HepG2 (cell line): ENCODE results near the gene ALDH18A1. TPM values are rescaled to one million over a fixed set of nuclear protein-coding genes. Genes with fewer than 3 reads are reported as not detected.

Experiments used
- CREB3 ChIP-seq: sonication (generic); formaldehyde crosslinking; IDR thresholded peaks from 2 replicates; pipeline ENCODE4 v1.5.0; 2020; ENCODE audit warnings: missing genetic modification reagents
- FOXM1 ChIP-seq: sonication (generic); formaldehyde crosslinking; IDR thresholded peaks from 2 replicates; pipeline ENCODE4 v1.5.0; 2020; ENCODE audit warnings: missing genetic modification reagents
- GATAD1 ChIP-seq: IDR thresholded peaks from 2 replicates; pipeline ENCODE4 v1.6.1; 2016; ENCODE audit warnings: missing genetic modification reagents, missing compliant biosample characterization
- HDAC1 ChIP-seq: sonication (generic); formaldehyde crosslinking; IDR thresholded peaks from 2 replicates; pipeline ENCODE4 v1.5.1; 2020; ENCODE audit warnings: mild to moderate bottlenecking, missing genetic modification reagents
- IKZF4 ChIP-seq: sonication (generic); formaldehyde crosslinking; IDR thresholded peaks from 2 replicates; pipeline ENCODE4 v1.5.1; 2020; ENCODE audit warnings: borderline replicate concordance, mild to moderate bottlenecking, low read depth, missing genetic modification reagents; ENCODE audit errors: not compliant biosample characterization
- POLR2AphosphoS5 ChIP-seq: IDR thresholded peaks from 2 replicates; pipeline ENCODE4 v1.6.1; 2012; ENCODE audit warnings: low read depth, low read length
- PRMT3 ChIP-seq: sonication (generic); formaldehyde crosslinking; IDR thresholded peaks from 2 replicates; pipeline ENCODE4 v1.8.1; 2022; ENCODE audit warnings: low read depth, mild to moderate bottlenecking, moderate library complexity, missing genetic modification reagents, borderline replicate concordance
- SOX13 ChIP-seq, 3 experiments: fragments of 450-650 bp in 1 of 3; sonication (generic) in 1 of 3; formaldehyde crosslinking in 1 of 3; IDR thresholded peaks in 2 of 3; conservative IDR thresholded peaks in 1 of 3; 2 replicates each; pipeline versions ENCODE4 v1.5.0 to v1.6.1; 2016 to 2020; ENCODE audit warnings: antibody characterized with exemption in 1 of 3, mild to moderate bottlenecking in 1 of 3, missing compliant biosample characterization in 1 of 3, missing genetic modification reagents in 1 of 3, moderate library complexity in 1 of 3
- TBP ChIP-seq: sonication (generic); formaldehyde crosslinking; IDR thresholded peaks from 2 replicates; pipeline ENCODE4 v1.5.0; 2020; ENCODE audit warnings: missing genetic modification reagents
- USF2 ChIP-seq, 2 experiments: sonication (generic) in 1 of 2; formaldehyde crosslinking in 1 of 2; IDR thresholded peaks; 2 replicates each; pipeline versions ENCODE4 v1.5.1 to v1.6.1; 2011 to 2020; ENCODE audit warnings: borderline replicate concordance in 1 of 2, low read depth in 1 of 2, low read length in 1 of 2, mild to moderate bottlenecking in 1 of 2, missing genetic modification reagents in 1 of 2, moderate library complexity in 1 of 2
- ZNF350 ChIP-seq: sonication (generic); formaldehyde crosslinking; IDR thresholded peaks from 2 replicates; pipeline ENCODE4 v1.4.0; 2020; ENCODE audit warnings: mild to moderate bottlenecking, low read depth, missing genetic modification reagents, borderline replicate concordance
- ZNF619 ChIP-seq: sonication (generic); formaldehyde crosslinking; IDR thresholded peaks from 2 replicates; pipeline ENCODE4 v1.4.0; 2020; ENCODE audit warnings: mild to moderate bottlenecking, missing genetic modification reagents
- ZSCAN22 ChIP-seq: sonication (generic); formaldehyde crosslinking; IDR thresholded peaks from 2 replicates; pipeline ENCODE4 v1.4.0; 2020; ENCODE audit warnings: mild to moderate bottlenecking, missing genetic modification reagents
- polyA plus RNA-seq, 8 experiments: library from polyadenylated mRNA; depleted of rRNA in 3 of 8; stranded (reverse) in 7 of 8; unstranded in 1 of 8; fragments of >200 nt; fragmentation: Illumina TruSeq in 4 of 8; extraction: Trizol in 4 of 8; gene quantifications; 2 replicates each; pipeline versions ENCODE4 v1.2.1 to v1.2.3, GENCODE V29; 2011 to 2016; ENCODE audit warnings: low read depth in 4 of 8, missing spikeins in 1 of 8, mixed read lengths in 1 of 8; ENCODE audit not compliant: insufficient read depth in 1 of 8
- total RNA-seq, 5 experiments: library from RNA; depleted of rRNA; stranded (reverse); fragments of >200 nt; fragmentation: Illumina TruSeq; extraction: Trizol; gene quantifications; 2 replicates each; pipeline ENCODE4 v1.2.3, GENCODE V29; 2016; ENCODE audit warnings: low read depth in 1 of 5
- TF ChIP-seq, protein P1 (sequence below): sonication (generic); formaldehyde crosslinking; IDR thresholded peaks from 2 replicates; pipeline ENCODE4 v1.8.1; 2023; ENCODE audit warnings: mild to moderate bottlenecking, inconsistent platforms, moderate library complexity, missing genetic modification reagents, borderline replicate concordance
- TF ChIP-seq, protein P2 (sequence below): sonication (generic); formaldehyde crosslinking; IDR thresholded peaks from 2 replicates; pipeline ENCODE4 v1.8.1; 2023; ENCODE audit warnings: missing genetic modification reagents, mild to moderate bottlenecking, borderline replicate concordance
- TF ChIP-seq, protein P3 (sequence below): sonication (generic); formaldehyde crosslinking; IDR thresholded peaks from 2 replicates; pipeline ENCODE4 v1.8.0; 2022; ENCODE audit warnings: mild to moderate bottlenecking, missing genetic modification reagents, borderline replicate concordance
- TF ChIP-seq, protein P4 (sequence below): sonication (generic); formaldehyde crosslinking; conservative IDR thresholded peaks from 2 replicates; pipeline ENCODE4 v1.8.0; 2022; ENCODE audit warnings: mild to moderate bottlenecking, moderate library complexity, missing genetic modification reagents

The ALDH18A1 gene
- total and polyA plus RNA-seq, 2 of the 13 experiments (the other 11 are each of a cell fraction or from before 2014, with no cell fraction given), result 180 to 263 TPM

DNA sequence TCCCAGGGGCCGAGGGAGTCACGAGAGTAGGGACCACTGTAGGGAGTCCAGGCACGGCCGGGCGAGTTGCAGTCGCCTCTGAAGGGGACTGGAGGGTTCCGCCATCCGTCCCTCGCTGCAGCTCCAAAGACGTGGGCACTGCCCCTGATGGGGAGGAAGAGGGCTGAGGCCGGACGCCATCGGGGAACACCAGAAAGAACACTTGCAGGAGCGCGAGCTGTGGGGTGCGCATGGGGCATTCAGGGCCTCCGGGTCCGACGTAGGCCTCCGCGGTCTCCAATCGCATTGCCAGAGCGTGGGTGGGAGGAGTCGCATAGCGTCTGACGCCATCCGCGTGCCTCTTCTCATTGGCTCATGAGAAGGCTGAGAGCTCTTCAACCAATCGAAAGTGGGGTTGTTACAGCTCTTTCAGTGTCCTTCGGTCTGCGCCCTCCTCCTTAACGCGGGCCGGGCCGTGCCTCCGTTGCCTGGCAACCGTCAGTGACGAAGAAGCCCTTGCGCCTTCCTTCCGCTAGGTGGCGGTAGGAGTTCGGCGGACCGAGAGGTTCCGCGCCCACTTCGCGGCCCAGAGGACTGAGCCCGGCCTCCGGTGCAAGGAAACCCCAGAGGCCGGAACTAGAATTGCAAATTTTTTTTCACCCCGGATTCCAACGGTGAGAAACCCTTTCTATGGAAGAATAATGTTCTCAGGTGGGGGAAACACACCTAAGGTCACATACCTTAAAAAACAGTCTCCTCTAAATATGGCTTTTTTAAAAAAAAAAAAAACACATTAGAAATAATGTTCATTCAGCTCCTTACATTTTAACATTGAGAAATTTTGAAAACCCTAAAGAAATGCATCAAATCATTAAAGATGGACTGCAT lies 37.4 kb upstream of the ALDH18A1 start, which contains the start of gene TCTN3 (continued):
- TF ChIP-seq, protein P1, sequence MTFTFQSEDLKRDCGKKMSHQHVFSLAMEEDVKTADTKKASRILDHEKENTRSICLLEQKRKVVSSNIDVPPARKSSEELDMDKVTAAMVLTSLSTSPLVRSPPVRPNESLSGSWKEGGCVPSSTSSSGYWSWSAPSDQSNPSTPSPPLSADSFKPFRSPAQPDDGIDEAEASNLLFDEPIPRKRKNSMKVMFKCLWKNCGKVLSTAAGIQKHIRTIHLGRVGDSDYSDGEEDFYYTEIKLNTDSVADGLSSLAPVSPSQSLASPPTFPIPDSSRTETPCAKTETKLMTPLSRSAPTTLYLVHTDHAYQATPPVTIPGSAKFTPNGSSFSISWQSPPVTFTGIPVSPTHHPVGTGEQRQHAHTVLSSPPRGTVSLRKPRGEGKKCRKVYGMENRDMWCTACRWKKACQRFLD, result 0 out of 2 replicates have a peak, but pooled peaks have one; percentile 32
- TF ChIP-seq, protein P2, sequence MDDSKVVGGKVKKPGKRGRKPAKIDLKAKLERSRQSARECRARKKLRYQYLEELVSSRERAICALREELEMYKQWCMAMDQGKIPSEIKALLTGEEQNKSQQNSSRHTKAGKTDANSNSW (CRISPR knock-in tag), result no peak
- TF ChIP-seq TBP (CRISPR knock-in tag) (no peak), ZNF350 (CRISPR knock-in tag) (peak; percentile 61; the same call in 1 of the 2 replicates), PRMT3 (CRISPR knock-in tag) (no peak), HDAC1 (CRISPR knock-in tag) (peak; percentile 88), ZNF619 (CRISPR knock-in tag) (peak; percentile 72; the same call in 1 of the 2 replicates), USF2 (IDR thresholded peaks at IDR 0.05; ENCODE audit: low read depth, low read length) (no peak), USF2 (CRISPR knock-in tag; IDR thresholded peaks at IDR 0.05; ENCODE audit: borderline replicate concordance) (no peak), ZSCAN22 (CRISPR knock-in tag) (no peak), IKZF4 (CRISPR knock-in tag) (no peak), GATAD1 (CRISPR knock-in tag) (peak; percentile 92), FOXM1 (CRISPR knock-in tag) (no peak), POLR2AphosphoS5 (peak; percentile 88), CREB3 (CRISPR knock-in tag) (no peak), SOX13 (IDR thresholded peaks at IDR 0.05) (no peak), SOX13 (CRISPR knock-in tag; conservative IDR thresholded peaks at IDR 0.05 in 1 of 2, IDR thresholded peaks at IDR 0.05 in 1 of 2) (peak in 1 of 2 experiments; percentile 25; a peak in 1 of 4 replicates)
- TF ChIP-seq, protein P3, sequence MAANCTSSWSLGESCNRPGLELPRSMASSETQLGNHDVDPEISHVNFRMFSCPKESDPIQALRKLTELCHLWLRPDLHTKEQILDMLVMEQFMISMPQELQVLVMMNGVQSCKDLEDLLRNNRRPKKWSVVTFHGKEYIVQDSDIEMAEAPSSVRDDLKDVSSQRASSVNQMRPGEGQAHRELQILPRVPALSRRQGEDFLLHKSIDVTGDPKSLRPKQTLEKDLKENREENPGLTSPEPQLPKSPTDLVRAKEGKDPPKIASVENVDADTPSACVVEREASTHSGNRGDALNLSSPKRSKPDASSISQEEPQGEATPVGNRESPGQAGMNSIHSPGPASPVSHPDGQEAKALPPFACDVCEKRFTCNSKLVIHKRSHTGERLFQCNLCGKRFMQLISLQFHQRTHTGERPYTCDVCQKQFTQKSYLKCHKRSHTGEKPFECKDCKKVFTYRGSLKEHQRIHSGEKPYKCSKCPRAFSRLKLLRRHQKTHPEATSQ (CRISPR knock-in tag), result peak; percentile 80; the same call in 1 of the 2 replicates
- TF ChIP-seq, protein P4, sequence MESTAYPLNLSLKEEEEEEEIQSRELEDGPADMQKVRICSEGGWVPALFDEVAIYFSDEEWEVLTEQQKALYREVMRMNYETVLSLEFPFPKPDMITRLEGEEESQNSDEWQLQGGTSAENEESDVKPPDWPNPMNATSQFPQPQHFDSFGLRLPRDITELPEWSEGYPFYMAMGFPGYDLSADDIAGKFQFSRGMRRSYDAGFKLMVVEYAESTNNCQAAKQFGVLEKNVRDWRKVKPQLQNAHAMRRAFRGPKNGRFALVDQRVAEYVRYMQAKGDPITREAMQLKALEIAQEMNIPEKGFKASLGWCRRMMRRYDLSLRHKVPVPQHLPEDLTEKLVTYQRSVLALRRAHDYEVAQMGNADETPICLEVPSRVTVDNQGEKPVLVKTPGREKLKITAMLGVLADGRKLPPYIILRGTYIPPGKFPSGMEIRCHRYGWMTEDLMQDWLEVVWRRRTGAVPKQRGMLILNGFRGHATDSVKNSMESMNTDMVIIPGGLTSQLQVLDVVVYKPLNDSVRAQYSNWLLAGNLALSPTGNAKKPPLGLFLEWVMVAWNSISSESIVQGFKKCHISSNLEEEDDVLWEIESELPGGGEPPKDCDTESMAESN (CRISPR knock-in tag), result peak; percentile 77
